ENCODE measurements around the gene HAAO. TPM values are rescaled to one million over a fixed set of nuclear protein-coding genes. Genes with fewer than 3 reads are reported as not detected.

Gene HAAO
- total and polyA plus RNA-seq, 2 of the 13 experiments (the other 11 are each of a cell fraction or from before 2014, with no cell fraction given): 36.1 to 42.7 TPM

- TF ChIP-seq GMEB2 (CRISPR knock-in tag; IDR thresholded peaks at IDR 0.05; ENCODE audit: low read depth) (peak; percentile 53), FOXC1 (CRISPR knock-in tag; IDR thresholded peaks at IDR 0.05; ENCODE audit: borderline replicate concordance) (peak; percentile 98), ZNF225 (CRISPR knock-in tag; IDR thresholded peaks at IDR 0.05) (peak; percentile 88; the same call in 1 of the 2 replicates), NFE2L1 (CRISPR knock-in tag; IDR thresholded peaks at IDR 0.05; ENCODE audit: borderline replicate concordance) (no peak), MXI1 (IDR thresholded peaks at IDR 0.05; ENCODE audit: borderline replicate concordance, low read depth, low read length) (peak; percentile 89), ZSCAN9 (CRISPR knock-in tag; IDR thresholded peaks at IDR 0.05; ENCODE audit: borderline replicate concordance) (peak; percentile 98; the same call in 1 of the 2 replicates), SMAD9 (CRISPR knock-in tag; IDR thresholded peaks at IDR 0.05) (no peak; the same call in 1 of the 2 replicates), ARID2 (CRISPR knock-in tag; IDR thresholded peaks at IDR 0.05; ENCODE audit: borderline replicate concordance) (peak; percentile 8; the same call in 1 of the 2 replicates), ZFP37 (CRISPR knock-in tag; IDR thresholded peaks at IDR 0.05; ENCODE audit: borderline replicate concordance) (peak; percentile 80; the same call in 1 of the 2 replicates), ZNF652 (CRISPR knock-in tag; IDR thresholded peaks at IDR 0.05; ENCODE audit: borderline replicate concordance, low read depth) (0 out of 2 replicates have a peak, but pooled peaks have one; percentile 28), ZNF513 (CRISPR knock-in tag; conservative IDR thresholded peaks at IDR 0.05) (peak; percentile 98; the same call in 1 of the 2 replicates), ISL2 (CRISPR knock-in tag; IDR thresholded peaks at IDR 0.05) (peak; percentile 94), SRSF4 (IDR thresholded peaks at IDR 0.05; ENCODE audit: low read depth, low read length, poor library complexity, severe bottlenecking) (peak; percentile 72), HNRNPUL1 (IDR thresholded peaks at IDR 0.05; ENCODE audit: low read depth, low read length) (no peak; the same call in none of the 2 replicates), PLRG1 (conservative IDR thresholded peaks at IDR 0.05) (no peak), POLR2AphosphoS2 (IDR thresholded peaks at IDR 0.05; ENCODE audit: low read depth, low read length) (peak; percentile 83; the same call in 1 of the 2 replicates), SOX13 (IDR thresholded peaks at IDR 0.05) (peak; percentile 72), SOX13 (CRISPR knock-in tag; conservative IDR thresholded peaks at IDR 0.05 in 1 of 2, IDR thresholded peaks at IDR 0.05 in 1 of 2) (peak; percentile 87 to 89; a peak in 2 of 4 replicates)
- TF ChIP-seq, protein P1, sequence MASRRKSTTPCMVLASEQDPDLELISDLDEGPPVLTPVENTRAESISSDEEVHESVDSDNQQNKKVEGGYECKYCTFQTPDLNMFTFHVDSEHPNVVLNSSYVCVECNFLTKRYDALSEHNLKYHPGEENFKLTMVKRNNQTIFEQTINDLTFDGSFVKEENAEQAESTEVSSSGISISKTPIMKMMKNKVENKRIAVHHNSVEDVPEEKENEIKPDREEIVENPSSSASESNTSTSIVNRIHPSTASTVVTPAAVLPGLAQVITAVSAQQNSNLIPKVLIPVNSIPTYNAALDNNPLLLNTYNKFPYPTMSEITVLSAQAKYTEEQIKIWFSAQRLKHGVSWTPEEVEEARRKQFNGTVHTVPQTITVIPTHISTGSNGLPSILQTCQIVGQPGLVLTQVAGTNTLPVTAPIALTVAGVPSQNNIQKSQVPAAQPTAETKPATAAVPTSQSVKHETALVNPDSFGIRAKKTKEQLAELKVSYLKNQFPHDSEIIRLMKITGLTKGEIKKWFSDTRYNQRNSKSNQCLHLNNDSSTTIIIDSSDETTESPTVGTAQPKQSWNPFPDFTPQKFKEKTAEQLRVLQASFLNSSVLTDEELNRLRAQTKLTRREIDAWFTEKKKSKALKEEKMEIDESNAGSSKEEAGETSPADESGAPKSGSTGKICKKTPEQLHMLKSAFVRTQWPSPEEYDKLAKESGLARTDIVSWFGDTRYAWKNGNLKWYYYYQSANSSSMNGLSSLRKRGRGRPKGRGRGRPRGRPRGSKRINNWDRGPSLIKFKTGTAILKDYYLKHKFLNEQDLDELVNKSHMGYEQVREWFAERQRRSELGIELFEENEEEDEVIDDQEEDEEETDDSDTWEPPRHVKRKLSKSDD (CRISPR knock-in tag; IDR thresholded peaks at IDR 0.05; ENCODE audit: low read depth): peak; percentile 88
- TF ChIP-seq, protein P2, sequence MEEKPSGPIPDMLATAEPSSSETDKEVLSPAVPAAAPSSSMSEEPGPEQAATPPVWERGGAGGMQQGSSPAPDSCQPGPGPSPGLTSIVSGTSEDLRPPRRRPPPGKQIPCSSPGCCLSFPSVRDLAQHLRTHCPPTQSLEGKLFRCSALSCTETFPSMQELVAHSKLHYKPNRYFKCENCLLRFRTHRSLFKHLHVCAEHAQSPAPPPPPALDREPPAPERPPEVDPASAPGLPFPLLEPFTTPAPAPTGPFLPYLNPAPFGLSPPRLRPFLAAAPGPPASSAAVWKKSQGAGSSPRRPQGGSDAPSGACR (CRISPR knock-in tag; IDR thresholded peaks at IDR 0.05): peak; percentile 97
- TF ChIP-seq, protein P3, sequence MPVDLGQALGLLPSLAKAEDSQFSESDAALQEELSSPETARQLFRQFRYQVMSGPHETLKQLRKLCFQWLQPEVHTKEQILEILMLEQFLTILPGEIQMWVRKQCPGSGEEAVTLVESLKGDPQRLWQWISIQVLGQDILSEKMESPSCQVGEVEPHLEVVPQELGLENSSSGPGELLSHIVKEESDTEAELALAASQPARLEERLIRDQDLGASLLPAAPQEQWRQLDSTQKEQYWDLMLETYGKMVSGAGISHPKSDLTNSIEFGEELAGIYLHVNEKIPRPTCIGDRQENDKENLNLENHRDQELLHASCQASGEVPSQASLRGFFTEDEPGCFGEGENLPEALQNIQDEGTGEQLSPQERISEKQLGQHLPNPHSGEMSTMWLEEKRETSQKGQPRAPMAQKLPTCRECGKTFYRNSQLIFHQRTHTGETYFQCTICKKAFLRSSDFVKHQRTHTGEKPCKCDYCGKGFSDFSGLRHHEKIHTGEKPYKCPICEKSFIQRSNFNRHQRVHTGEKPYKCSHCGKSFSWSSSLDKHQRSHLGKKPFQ (CRISPR knock-in tag; IDR thresholded peaks at IDR 0.05; ENCODE audit: insufficient replicate concordance): peak; percentile 97
These were observed at the start of gene HAAO (continued) for GRCh38 chr2:42792583-42793333.
